Progenitor cell of endocrine pancreas (in vitro differentiated cells): ENCODE results near the gene CAPN12. TPM values are rescaled to one million over a fixed set of nuclear protein-coding genes. Genes with fewer than 3 reads are reported as not detected.

Experiments
- DNase-seq: peaks from one replicate; pipeline ENCODE4 v3.0.0; 2021; ENCODE audit warnings: low spot score; ENCODE audit not compliant: unreplicated experiment
- H3K27ac Mint-ChIP-seq: 2 replicates; pipeline ENCODE4 v1.8.0; 2021; ENCODE audit warnings: mild to moderate bottlenecking, moderate library complexity, mixed read lengths
- H3K27me3 Mint-ChIP-seq: 2 replicates; pipeline ENCODE4 v1.8.0; 2021; ENCODE audit warnings: mixed read lengths
- H3K36me3 Mint-ChIP-seq: 2 replicates; pipeline ENCODE4 v1.8.0; 2022; ENCODE audit warnings: mixed read lengths; ENCODE audit not compliant: insufficient read depth
- H3K4me1 Mint-ChIP-seq: 2 replicates; pipeline ENCODE4 v1.8.0; 2021; ENCODE audit warnings: low read depth, mixed read lengths
- H3K4me3 Mint-ChIP-seq: 2 replicates; pipeline ENCODE4 v1.8.0; 2021; ENCODE audit warnings: low read depth, mild to moderate bottlenecking, moderate library complexity, mixed read lengths
- H3K9me3 Mint-ChIP-seq: 2 replicates; pipeline ENCODE4 v1.8.0; 2021; ENCODE audit warnings: low read depth, mixed read lengths
- CTCF ChIP-seq: fragments of 200-600 bp; sonication (generic); IDR thresholded peaks from one replicate; pipeline ENCODE4 v1.5.0; 2021; ENCODE audit warnings: antibody characterized with exemption, mild to moderate bottlenecking; ENCODE audit not compliant: unreplicated experiment
- total RNA-seq: library from RNA; stranded (reverse); gene quantifications from 2 replicates; pipeline ENCODE4 v1.2.1, GENCODE V29; 2021

Gene CAPN12
- total RNA-seq, 1 donor from 2014 or later, result 4.1 TPM

DNA sequence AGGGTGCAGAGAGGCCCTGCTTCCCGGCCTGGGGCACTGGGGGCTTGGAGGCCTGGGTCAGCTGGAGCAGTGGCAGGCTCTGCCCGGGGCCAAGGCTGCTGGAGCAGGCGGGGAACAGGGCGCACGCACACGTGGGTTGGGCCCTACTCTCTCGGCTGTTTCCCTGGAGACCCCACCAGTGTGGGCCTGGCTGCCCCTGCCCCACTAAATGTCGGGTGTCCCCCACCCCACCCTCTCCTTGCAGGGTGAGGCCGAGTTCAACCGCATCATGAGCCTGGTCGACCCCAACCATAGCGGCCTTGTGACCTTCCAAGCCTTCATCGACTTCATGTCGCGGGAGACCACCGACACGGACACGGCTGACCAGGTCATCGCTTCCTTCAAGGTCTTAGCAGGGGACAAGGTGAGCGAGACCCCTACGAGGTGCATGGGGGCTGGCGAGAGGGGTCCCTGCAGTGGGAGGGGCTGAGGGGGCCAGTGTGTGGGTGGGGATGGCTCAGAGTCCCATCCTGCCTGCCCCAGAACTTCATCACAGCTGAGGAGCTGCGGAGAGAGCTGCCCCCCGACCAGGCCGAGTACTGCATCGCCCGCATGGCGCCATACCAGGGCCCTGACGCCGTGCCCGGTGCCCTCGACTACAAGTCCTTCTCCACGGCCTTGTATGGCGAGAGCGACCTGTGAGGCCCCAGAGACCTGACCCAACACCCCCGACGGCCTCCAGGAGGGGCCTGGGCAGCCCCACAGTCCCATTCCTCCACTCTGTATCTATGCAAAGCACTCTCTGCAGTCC, 15.3 kb downstream of the CAPN12 start:
- peaks cover 28% of the 10 kb centered on the region for H3K36me3 Mint-ChIP-seq
- H3K27ac Mint-ChIP-seq, result no peak overlapping the region

GRCh38 chr19:38727868-38728660, 16.2 kb downstream of the CAPN12 start:
- Mint-ChIP-seq H3K4me3 (no peak overlapping the region), H3K9me3 (no peaks in the 10 kb centered on the region), H3K36me3 (peaks cover 28% of the 10 kb centered on the region), H3K4me1 (peaks cover 7% of the 10 kb centered on the region), H3K27me3 (no peaks in the 10 kb centered on the region), H3K27ac (no peak overlapping the region)
- no peak for DNase-seq
- TF ChIP-seq CTCF, result no peak

More for the DNA sequence above, 15.3 kb downstream of the CAPN12 start:
- Mint-ChIP-seq H3K27me3 (no peaks in the 10 kb centered on the region), H3K4me1 (peaks cover 2% of the 10 kb centered on the region), H3K4me3 (no peak overlapping the region), H3K9me3 (no peaks in the 10 kb centered on the region)
- no peak for DNase-seq
- TF ChIP-seq CTCF, result no peak

- no peak overlapping the region for H3K27ac Mint-ChIP-seq
- no peaks in the 10 kb centered on the region for H3K27me3 Mint-ChIP-seq
- H3K9me3 Mint-ChIP-seq, result no peaks in the 10 kb centered on the region
- no peak overlapping the region for H3K4me3 Mint-ChIP-seq
- no peak for TF ChIP-seq CTCF
- H3K4me1 Mint-ChIP-seq, result peaks cover 10% of the 10 kb centered on the region
- no peak for DNase-seq
- peaks cover 25% of the 10 kb centered on the region for H3K36me3 Mint-ChIP-seq
These were observed 16.9 kb downstream of the CAPN12 start for GRCh38 chr19:38727306-38727867.

DNA sequence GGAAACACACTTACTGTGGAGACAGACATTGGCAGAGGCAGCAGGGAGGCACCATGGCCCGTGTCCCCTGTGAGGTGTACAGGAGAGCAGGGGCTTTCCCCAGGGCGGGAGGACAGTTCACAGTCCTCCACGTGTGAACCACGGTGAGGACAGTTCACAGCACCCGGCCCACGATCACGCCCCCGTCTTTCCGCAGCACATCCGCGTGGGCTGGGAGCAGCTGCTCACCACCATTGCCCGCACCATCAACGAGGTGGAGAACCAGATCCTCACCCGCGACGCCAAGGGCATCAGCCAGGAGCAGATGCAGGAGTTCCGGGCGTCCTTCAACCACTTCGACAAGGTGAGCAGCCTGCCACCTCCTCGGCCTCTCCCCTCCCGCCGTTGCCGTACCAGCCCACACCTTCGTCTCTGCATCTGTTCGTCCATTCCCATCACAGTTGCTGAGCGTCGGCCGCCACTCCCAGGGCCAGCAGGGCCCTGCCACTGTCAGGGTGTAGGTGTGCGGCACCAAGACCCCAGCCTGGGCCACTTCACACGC, 17.4 kb downstream of the CAPN12 start:
- H3K27ac Mint-ChIP-seq, result peak overlapping the region; percentile 41
- no peak for TF ChIP-seq CTCF
- no peak overlapping the region for H3K4me3 Mint-ChIP-seq
- no peaks in the 10 kb centered on the region for H3K27me3 Mint-ChIP-seq
- H3K4me1 Mint-ChIP-seq, result peaks cover 15% of the 10 kb centered on the region
- H3K9me3 Mint-ChIP-seq, result no peaks in the 10 kb centered on the region
- peaks cover 20% of the 10 kb centered on the region for H3K36me3 Mint-ChIP-seq
- no peak for DNase-seq

- no peak overlapping the region for H3K4me3 Mint-ChIP-seq
- no peaks in the 10 kb centered on the region for H3K27me3 Mint-ChIP-seq
- DNase-seq, result no peak
- peaks cover 19% of the 10 kb centered on the region for H3K36me3 Mint-ChIP-seq
- no peak for TF ChIP-seq CTCF
- H3K4me1 Mint-ChIP-seq, result peaks cover 18% of the 10 kb centered on the region
- no peaks in the 10 kb centered on the region for H3K9me3 Mint-ChIP-seq
- H3K27ac Mint-ChIP-seq, result no peak overlapping the region
These were observed 18.0 kb downstream of the CAPN12 start for GRCh38 chr19:38726284-38726673.
